IPS DF 19.7 (cell line): ENCODE data around the gene RS1.

Experiments used
- DNase-seq: peaks from one replicate; pipeline ENCODE4 v3.0.0-alpha.2; 2013; ENCODE audit warnings: low read depth, low spot score

RS1 gene

DNA sequence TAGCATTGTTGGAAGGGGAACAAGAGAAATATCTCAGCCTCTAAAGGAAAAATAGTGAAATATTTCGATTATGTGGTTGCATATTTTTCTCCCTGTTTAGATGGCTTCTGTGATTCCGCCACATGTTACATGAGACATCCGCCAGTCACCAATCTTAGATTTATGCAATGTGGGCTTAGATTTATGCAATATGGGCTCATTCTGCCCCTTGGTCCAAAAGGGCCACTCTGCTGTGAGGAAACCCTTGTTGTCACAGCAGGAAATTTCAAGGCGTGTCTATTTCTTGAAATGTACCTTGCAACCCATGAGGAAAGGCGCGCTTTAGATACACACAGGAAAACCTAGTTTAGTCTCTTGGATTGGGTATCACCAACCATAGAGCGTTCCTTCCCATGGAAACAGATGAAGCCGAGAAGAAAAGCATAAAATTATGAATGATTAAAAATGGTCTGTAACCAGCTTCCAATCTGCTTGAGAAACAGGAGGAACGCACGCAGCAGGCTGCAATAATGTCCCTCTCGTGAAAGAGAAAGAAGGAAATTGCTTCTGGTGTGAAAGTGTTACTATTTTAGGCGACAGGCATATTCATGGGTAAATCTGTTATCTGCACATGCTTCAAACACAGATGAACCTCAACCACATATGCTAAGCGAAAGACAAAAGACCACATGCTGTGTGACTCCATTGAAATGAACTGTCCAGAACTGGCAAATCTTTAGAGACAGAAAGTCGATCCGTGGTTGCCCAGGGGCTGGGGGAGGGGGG, 3.7 kb downstream of the RS1 start:
- no peak for DNase-seq

- no peak for DNase-seq
These were observed 5.3 kb downstream of the RS1 start for GRCh38 chrX:18666614-18667013.

DNA sequence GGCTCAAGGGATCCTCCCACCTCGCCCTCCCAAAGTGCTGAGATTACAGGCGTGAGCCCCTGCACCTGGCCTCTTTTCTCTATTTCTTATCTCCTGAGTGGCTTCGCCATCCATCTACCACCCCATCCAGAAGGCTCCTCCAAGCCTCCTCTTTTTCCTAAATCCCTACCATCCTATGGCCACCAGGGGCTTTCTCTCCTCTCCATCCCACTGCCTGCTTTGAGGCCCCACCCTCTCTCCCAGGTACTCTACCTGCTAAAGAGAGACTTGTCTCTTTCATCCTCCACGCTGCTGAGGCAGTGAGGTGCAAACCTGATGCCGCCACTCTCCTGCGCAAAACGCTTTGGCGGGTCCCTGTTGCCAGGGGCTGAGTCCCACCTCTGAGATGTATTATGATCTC, 7.0 kb downstream of the RS1 start:
- no peak for DNase-seq

DNA sequence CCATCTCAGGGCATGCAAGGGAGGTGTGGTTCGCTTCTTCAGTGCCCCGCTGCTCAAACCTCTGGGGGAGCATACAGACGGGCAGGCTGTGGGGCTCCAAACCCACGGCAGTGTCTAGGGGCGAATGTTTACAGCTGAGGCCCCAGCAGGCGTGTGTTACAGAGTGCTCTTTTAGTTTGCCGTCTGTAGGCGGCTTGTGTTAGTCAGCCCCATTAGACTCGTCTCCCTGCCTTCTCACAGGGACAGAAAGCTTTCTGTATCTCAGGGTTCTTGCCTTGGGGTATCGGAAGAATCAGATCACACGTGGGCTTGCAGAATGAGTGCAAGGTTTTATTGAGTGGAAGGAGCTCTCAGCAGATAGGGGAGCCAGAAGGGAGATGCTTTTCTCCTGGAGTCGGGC, 10.6 kb downstream of the RS1 start:
- no peak for DNase-seq

GRCh38 chrX:18654875-18655836, 16.8 kb downstream of the RS1 start:
- DNase-seq: no peak

DNA sequence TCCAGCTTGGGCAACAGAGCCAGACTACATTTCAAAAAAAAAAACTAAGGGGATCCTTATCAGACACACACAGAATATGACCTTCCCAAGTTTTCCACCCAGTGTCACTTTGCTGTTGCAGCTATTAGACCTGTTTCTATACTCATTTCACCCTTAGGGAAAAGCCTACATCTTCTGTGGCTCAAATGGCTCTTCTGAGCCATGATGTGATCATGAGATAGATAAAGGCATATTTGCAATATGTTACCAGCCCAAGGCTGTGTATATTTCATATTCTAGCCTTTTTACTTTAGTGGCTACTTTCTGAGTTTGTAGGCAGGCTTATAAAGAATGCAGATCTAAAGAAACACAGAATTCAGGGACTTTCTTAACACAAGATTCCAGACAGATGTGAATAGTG, 19.3 kb downstream of the RS1 start:
- no peak for DNase-seq

DNA sequence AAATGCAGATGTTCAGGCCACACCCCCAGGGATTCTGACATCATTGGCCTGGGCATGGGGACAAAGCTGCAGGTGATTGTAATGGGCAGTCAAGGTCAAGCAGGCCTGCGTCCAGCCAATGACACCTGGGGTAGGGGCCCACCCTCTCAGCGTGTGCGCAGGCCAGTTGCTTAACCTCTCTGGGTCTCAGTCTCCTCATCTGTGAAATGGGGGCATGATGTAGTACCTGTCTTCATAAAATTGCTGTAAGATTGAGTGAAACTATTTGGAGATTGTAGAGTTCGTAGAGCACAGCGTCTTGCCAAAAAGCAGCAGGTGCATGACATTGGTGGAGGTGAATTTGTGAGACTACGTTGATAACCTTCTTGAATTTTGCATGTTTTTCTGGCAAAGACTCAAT, 21.2 kb downstream of the RS1 start:
- no peak for DNase-seq

GRCh38 chrX:18649498-18649951, 22.4 kb downstream of the RS1 start:
- DNase-seq: no peak

DNA sequence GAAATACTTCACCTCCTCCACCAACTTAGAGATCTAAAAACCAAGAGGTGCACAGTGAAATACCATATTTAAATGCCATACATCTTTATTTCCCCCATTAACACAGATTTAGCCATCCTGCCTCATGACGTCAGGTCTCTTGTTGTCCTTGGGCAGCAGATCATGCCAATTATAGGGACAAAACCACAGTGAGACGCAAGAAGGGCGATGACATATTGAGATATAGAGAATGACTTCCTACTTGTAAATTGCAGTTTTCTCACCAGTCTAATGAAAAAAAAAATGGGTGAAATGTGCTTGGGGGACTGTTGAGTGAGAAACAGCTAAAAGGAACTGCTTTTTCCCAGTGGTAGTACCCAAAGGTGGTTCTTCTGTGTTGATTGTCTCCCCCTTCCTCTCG, 24.3 kb downstream of the RS1 start:
- no peak for DNase-seq

DNA sequence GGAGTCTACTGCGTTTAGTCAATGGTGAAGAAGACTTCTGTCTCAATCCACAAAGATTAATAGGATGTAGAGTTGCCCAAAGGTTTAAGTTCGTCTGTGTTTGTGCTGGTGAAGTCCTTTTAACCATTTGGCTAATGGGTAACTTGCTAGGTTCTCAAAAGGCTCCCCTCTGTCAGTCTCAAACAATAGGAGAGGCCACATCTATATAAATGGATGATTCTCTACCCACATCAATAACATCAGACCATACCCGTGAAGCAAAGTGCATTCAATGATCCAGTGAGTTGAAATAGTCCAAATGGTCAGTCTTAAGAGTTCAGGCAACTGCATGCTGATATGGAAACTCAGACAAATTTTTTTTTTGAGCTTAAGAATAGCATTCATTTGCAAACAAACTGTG, 28.1 kb downstream of the RS1 start:
- DNase-seq: no peak

DNA sequence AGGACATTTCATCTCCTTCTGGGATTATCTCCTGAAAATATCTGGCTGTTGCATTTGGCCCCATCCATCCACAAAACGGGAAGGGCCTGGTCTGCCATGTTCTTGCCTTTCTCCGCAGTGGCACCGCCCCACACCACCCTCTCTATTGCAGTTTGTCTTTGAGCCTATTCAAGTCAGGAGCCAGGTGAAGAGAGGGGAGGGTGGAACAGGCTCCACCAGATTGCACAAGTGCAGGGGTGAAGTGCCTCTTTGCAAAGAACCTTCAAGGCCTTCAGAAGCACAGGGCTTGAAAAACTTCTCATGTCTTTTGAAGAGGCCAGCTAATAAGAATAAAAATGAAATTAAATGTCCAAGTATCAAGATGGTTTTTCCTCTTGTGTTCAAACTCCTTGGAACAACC, 28.7 kb downstream of the RS1 start:
- no peak for DNase-seq

DNA sequence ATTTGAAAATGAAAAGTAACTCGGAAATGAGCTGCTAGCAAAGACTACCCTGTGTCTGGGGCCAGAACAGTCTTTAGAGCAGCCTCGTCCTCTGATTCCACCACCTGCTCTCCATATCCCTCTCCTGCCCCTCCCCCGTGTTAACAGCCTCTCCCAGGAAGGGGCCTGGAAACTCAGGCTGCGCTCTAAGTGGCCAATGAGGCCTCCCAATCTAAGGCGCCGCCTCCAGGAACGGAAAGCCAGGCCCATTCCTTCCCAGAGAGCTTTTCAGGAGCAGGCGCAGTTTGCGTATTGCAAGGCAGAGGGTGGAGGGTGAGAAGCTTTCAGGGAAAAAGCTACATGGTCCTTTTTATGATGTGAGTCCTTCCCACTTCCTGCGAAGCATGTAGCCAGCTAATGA, 31.2 kb downstream of the RS1 start:
- DNase-seq: peak; percentile 57

- DNase-seq: no peak
These were observed 32.6 kb downstream of the RS1 start for GRCh38 chrX:18639280-18639679.

- no peak for DNase-seq
These were observed 33.5 kb downstream of the RS1 start for GRCh38 chrX:18638398-18638797.

DNA sequence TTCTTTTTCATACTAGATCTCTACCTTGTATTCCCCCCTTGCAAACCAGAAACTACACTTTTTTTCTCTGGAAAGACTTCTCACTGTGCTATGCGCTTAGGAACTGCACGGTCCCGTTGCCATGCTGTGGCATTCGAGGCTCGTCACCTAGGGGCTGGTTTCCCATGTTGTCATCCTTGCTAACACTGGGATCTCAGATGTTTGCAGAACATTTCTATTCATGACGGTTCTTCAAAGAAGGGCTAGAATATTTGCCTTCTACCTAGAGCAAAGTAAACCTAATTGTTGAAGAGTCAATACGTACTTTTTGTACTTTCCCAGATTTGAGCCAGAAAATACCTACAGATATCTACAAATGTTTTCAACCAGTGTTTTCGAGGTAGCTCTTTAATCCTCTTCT, 41.0 kb downstream of the RS1 start:
- no peak for DNase-seq

DNA sequence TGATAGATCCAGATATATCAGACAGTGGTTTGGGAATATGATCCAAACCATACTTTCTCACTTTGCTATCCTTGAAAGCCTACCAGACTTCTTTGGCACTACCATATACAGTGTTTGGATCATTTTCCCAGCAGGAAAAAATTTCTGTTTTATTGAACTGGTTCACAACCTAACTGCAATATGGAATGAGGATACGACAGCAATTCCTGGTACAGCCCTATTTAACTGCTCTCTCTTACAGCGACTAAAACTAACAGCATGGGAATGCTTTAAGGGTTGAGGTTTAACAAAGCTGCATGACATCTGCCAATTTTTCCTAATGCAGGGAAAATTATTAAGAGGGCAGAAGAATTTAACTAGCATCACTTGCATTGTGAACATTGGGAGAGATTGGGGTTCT, 47.3 kb downstream of the RS1 start:
- DNase-seq: no peak

DNA sequence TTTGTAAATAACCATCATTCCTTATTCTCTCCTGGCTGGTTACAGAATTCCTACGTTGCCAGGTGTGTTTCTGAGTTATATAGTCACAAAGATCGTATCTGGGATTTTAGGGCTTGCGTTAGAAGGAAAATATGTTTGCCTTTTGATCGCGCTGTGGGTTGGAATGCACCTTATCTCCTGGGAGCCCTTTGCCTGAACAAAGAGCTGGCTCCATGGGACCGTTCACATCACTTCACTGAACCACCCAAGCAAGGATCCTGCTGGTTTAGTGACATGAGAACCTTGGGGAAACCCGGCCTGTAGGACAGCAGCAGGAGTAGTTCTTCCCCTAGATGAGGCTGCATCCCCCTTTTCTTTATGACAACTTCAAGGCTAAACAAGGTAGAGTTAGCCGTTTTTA, 51.6 kb downstream of the RS1 start:
- no peak for DNase-seq

- DNase-seq: no peak
These were observed 52.6 kb downstream of the RS1 start for GRCh38 chrX:18619288-18619687.

DNA sequence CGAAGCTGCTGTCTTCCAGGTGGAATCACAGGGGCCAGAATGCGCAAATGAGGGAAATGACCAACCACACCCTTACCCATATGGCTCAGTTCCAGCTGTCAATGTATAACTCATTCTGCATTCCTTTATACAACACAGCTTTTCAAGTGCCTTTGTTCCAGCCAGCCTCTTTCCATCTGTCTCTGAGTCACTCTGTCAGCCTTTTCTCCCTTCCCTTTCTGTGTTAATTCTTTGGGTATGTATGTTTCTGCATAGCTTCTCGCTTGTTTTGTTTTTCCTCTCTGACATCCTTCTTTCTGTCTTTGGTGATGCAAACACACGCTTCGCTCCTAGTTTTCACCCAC, 54.5 kb downstream of the RS1 start:
- no peak for DNase-seq

GRCh38 chrX:18616688-18617406, 55.1 kb downstream of the RS1 start:
- no peak for DNase-seq

DNA sequence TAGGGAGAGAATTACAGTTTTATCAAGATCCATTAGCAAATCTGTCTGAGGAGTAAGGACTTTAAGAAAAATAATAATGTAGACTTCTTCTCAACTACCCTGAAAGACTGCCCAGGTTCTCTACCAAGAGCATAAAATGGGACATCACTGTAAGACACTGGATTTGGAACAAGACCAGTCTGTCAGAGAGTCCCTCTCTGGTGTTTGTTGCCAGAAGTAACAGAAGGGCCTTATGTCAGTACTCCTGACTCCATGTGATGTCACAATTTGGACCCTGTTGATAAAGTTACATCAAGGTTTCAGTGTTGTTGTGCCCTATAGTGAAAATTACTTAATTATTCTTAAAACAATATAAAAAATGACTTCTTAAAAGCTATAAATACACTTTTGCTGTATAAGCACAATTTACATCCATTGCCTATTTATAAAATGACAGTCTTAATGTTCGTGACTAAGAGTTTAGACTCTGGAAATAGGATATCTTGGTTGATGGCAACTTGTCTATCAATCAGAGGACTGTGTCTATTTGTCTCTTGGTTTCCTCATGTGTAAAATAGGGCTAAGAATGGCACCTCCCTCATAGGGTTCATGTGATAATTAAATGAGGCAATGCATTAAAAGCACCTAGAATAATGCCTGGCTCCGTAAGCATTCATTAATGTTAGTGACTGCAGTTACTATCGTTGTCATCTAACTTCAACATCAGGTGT, 57.8 kb downstream of the RS1 start:
- DNase-seq: no peak

GRCh38 chrX:18607966-18608365, 63.9 kb downstream of the RS1 start:
- DNase-seq: no peak
